ENCODE results near the gene MAP6. TPM values are rescaled to one million over a fixed set of nuclear protein-coding genes. Genes with fewer than 3 reads are reported as not detected.

The MAP6 gene
- total RNA-seq, 1 experiment from 2014 or later, result not detected

GRCh38 chr11:75538150-75538942 is 130.5 kb downstream of the MAP6 start:
- H2AFZ ChIP-seq (ENCODE audit: low read depth, low read length, poor library complexity, severe bottlenecking), result no peak overlapping the region
- BruUV-seq (replicated peaks), result no TSS peak
- H3K4me2 ChIP-seq (ENCODE audit: low read length), result peak overlapping the region; percentile 82
- no peak overlapping the region for H3K9ac ChIP-seq (ENCODE audit: low read length)
- no peaks in the 10 kb centered on the region for H4K20me1 ChIP-seq (ENCODE audit: insufficient read depth)
- H3K9me3 ChIP-seq (ENCODE audit: control insufficient read depth in 1 of 2, insufficient read depth in 1 of 2, low read depth in 1 of 2, low read length in 2 of 2), result no peaks in the 10 kb centered on the region
- ChIA-PET POLR2A (no interaction called here), RAD21 (ENCODE audit: low non-redundant PET in 1 of 2, low total read pairs in 2 of 2, uncharacterized antibody in 2 of 2, unreplicated experiment in 2 of 2) (no interaction called here), CTCF (no interaction called here)
- no peaks in the 10 kb centered on the region for H3K79me2 ChIP-seq (ENCODE audit: insufficient read depth, low read length)
- DNase-seq (ENCODE audit: low read depth, low spot score) (no peak), ATAC-seq (no peak)
- H3K4me1 ChIP-seq (ENCODE audit: control insufficient read depth in 1 of 2, insufficient read depth in 2 of 2, low read length in 2 of 2), result peaks cover 34 to 64% of the 10 kb centered on the region in 2 experiments
- no peak overlapping the region for H3K27ac ChIP-seq (ENCODE audit: low read depth, low read length)
- no peak for TF ChIP-seq RAD21 (IDR thresholded peaks at IDR 0.05; ENCODE audit: low read depth)
- intact Hi-C loops (cut with micrococcal nuclease), result no loop called here
- H3K27me3 ChIP-seq (ENCODE audit: insufficient read depth, low read length), result no peaks in the 10 kb centered on the region
- H3K4me3 ChIP-seq (replicated peaks in 1 of 2; ENCODE audit: low read depth in 1 of 2, low read length in 2 of 2), result peak overlapping the region in 1 of 2 experiments; percentile 51; a peak in 1 of 4 replicates
- H3K36me3 ChIP-seq (ENCODE audit: control insufficient read depth in 1 of 2, insufficient read depth in 2 of 2, low read length in 2 of 2), result no peaks in the 10 kb centered on the region
- no peaks in the 10 kb centered on the region for H3K9me2 ChIP-seq (ENCODE audit: insufficient read depth)

GRCh38 chr11:75537740-75538139 is 131.1 kb downstream of the MAP6 start:
- Histone ChIP-seq H3K9me2 (ENCODE audit: insufficient read depth) (no peaks in the 10 kb centered on the region), H3K9ac (ENCODE audit: low read length) (peak overlapping the region; percentile 47), H3K27me3 (ENCODE audit: insufficient read depth, low read length) (no peaks in the 10 kb centered on the region), H4K20me1 (ENCODE audit: insufficient read depth) (no peaks in the 10 kb centered on the region), H3K4me2 (ENCODE audit: low read length) (peak overlapping the region; percentile 82), H3K4me1 (ENCODE audit: control insufficient read depth in 1 of 2, insufficient read depth in 2 of 2, low read length in 2 of 2) (peaks cover 34 to 64% of the 10 kb centered on the region in 2 experiments), H3K36me3 (ENCODE audit: control insufficient read depth in 1 of 2, insufficient read depth in 2 of 2, low read length in 2 of 2) (no peaks in the 10 kb centered on the region), H2AFZ (ENCODE audit: low read depth, low read length, poor library complexity, severe bottlenecking) (peak overlapping the region; percentile 24), H3K79me2 (ENCODE audit: insufficient read depth, low read length) (no peaks in the 10 kb centered on the region), H3K4me3 (replicated peaks in 1 of 2; ENCODE audit: low read depth in 1 of 2, low read length in 2 of 2) (peak overlapping the region; percentile 39 to 51), H3K27ac (ENCODE audit: low read depth, low read length) (peak overlapping the region; percentile 37; the same call in 1 of the 2 replicates), H3K9me3 (ENCODE audit: control insufficient read depth in 1 of 2, insufficient read depth in 1 of 2, low read depth in 1 of 2, low read length in 2 of 2) (no peaks in the 10 kb centered on the region)
- no peak for DNase-seq (ENCODE audit: low read depth, low spot score)
- TF ChIP-seq FOSL1 (IDR thresholded peaks at IDR 0.05; ENCODE audit: low read depth) (no peak), CTCF (IDR thresholded peaks at IDR 0.05 in 2 of 3, conservative IDR thresholded peaks at IDR 0.05 in 1 of 3; ENCODE audit: borderline replicate concordance in 1 of 3, insufficient read depth in 1 of 3, low read depth in 2 of 3, low read length in 2 of 3) (0 out of 6 replicates have a peak, but pooled peaks of 1 of the 3 experiments have one; percentile 1), SRF (IDR thresholded peaks at IDR 0.05; ENCODE audit: low read depth) (no peak; the same call in 1 of the 2 replicates)
- ATAC-seq, result peak; percentile 13
- intact Hi-C loops (cut with micrococcal nuclease), result no loop called here
- no TSS peak for BruUV-seq (replicated peaks)
- ChIA-PET RAD21 (ENCODE audit: low non-redundant PET in 1 of 2, low total read pairs in 2 of 2, uncharacterized antibody in 2 of 2, unreplicated experiment in 2 of 2) (no interaction called here), POLR2A (interaction anchor here (3.4 kb wide), 1 partner anchor 24 kb away, joined by 14 read pairs; the partner anchor contains the start of gene SERPINH1), CTCF (interaction anchor here (1.0 kb wide), 1 partner anchor 15 kb away, joined by 4 read pairs; no protein-coding TSS in a partner anchor)

Other genes with a start within 250 kb of the MAP6 start
- 1.7 TPM for gene KLHL35, start 235.8 kb downstream of the MAP6 start, total RNA-seq (2021; ENCODE audit: unreplicated experiment)
- gene GDPD5, start 143.1 kb downstream of the MAP6 start, total RNA-seq (2021; ENCODE audit: unreplicated experiment), result 27.5 TPM
- 84.9 TPM for gene SERPINH1, start 106.8 kb downstream of the MAP6 start, total RNA-seq (2021; ENCODE audit: unreplicated experiment)
- 0.12 TPM for gene MOGAT2, start 48.8 kb upstream of the MAP6 start, total RNA-seq (2021; ENCODE audit: unreplicated experiment)
- gene DGAT2, start 99.7 kb upstream of the MAP6 start, total RNA-seq (2021; ENCODE audit: unreplicated experiment), result 2.4 TPM
- 12.3 TPM for gene UVRAG, start 146.2 kb upstream of the MAP6 start, total RNA-seq (2021; ENCODE audit: unreplicated experiment)